Osteoblast (primary cell): ENCODE results near the gene ASTE1. TPM values are rescaled to one million over a fixed set of nuclear protein-coding genes. Genes with fewer than 3 reads are reported as not detected.

Experiments
- DNase-seq: peaks from one replicate; pipeline ENCODE4 v3.0.0; 2011; ENCODE audit warnings: low spot score, mixed read lengths; ENCODE audit not compliant: insufficient read length; ENCODE audit errors: missing footprints
- H2AFZ ChIP-seq: 2 replicates; pipeline ENCODE4 v1.6.0; 2011; ENCODE audit warnings: mild to moderate bottlenecking, low read length
- H3K27ac ChIP-seq: 2 replicates; pipeline ENCODE4 v1.5.1; 2011; ENCODE audit warnings: mild to moderate bottlenecking, low read depth, low read length, moderate library complexity
- H3K27me3 ChIP-seq: 2 replicates; pipeline ENCODE4 v1.6.0; 2012; ENCODE audit warnings: mild to moderate bottlenecking, control low read depth, inconsistent platforms, low read length, moderate library complexity; ENCODE audit not compliant: insufficient read depth
- H3K36me3 ChIP-seq: 2 replicates; pipeline ENCODE4 v1.5.1; 2011; ENCODE audit warnings: mild to moderate bottlenecking, low read length, control low read depth, moderate library complexity; ENCODE audit not compliant: insufficient read depth
- H3K4me1 ChIP-seq: 2 replicates; pipeline ENCODE4 v1.5.1; 2011; ENCODE audit warnings: mild to moderate bottlenecking, low read length, control low read depth, moderate library complexity; ENCODE audit not compliant: insufficient read depth
- H3K4me2 ChIP-seq: 2 replicates; pipeline ENCODE4 v1.6.0; 2011; ENCODE audit warnings: mild to moderate bottlenecking, low read length; ENCODE audit not compliant: insufficient read depth
- H3K4me3 ChIP-seq: fragments of 200-600 bp; sonication (generic); 3 replicates; pipeline ENCODE4 v1.5.1; 2012; ENCODE audit warnings: mild to moderate bottlenecking, low read length, inconsistent platforms; ENCODE audit not compliant: insufficient read depth
- H3K79me2 ChIP-seq: 2 replicates; pipeline ENCODE4 v1.6.0; 2012; ENCODE audit warnings: mild to moderate bottlenecking, low read length, control low read depth, inconsistent platforms; ENCODE audit not compliant: insufficient read depth
- H3K9me3 ChIP-seq: 2 replicates; pipeline ENCODE4 v1.5.1; 2011; ENCODE audit warnings: low read depth, low read length, control low read depth
- H4K20me1 ChIP-seq: 2 replicates; pipeline ENCODE4 v1.6.0; 2012; ENCODE audit warnings: mild to moderate bottlenecking, low read length, control low read depth; ENCODE audit not compliant: insufficient read depth
- CTCF ChIP-seq: IDR thresholded peaks from 2 replicates; pipeline ENCODE4 v1.5.1; 2011; ENCODE audit warnings: mild to moderate bottlenecking, low read depth, low read length, moderate library complexity; ENCODE audit errors: extremely low read depth
- total RNA-seq: library from RNA; depleted of rRNA; stranded (reverse); fragments of >200 nt; gene quantifications from 2 replicates; pipeline ENCODE4 v1.2.3, GENCODE V29; 2012

The ASTE1 gene
- total RNA-seq, 1 donor: 9.8 TPM

- Histone ChIP-seq H4K20me1 (no peaks in the 10 kb centered on the region), H3K4me1 (peaks cover 23% of the 10 kb centered on the region), H3K27ac (no peak overlapping the region), H3K79me2 (peaks cover 3% of the 10 kb centered on the region), H3K27me3 (no peaks in the 10 kb centered on the region), H2AFZ (no peak overlapping the region), H3K9me3 (no peaks in the 10 kb centered on the region), H3K4me2 (no peak overlapping the region), H3K36me3 (peaks cover 18% of the 10 kb centered on the region), H3K4me3 (no peak overlapping the region)
- no peak for TF ChIP-seq CTCF
- no peak for DNase-seq
Measured at GRCh38 chr3:130971208-130971607, 55.4 kb downstream of the ASTE1 start.

- DNase-seq: no peak
- Histone ChIP-seq H3K27me3 (no peaks in the 10 kb centered on the region), H3K4me3 (no peak overlapping the region), H3K4me2 (no peak overlapping the region), H2AFZ (no peak overlapping the region), H3K4me1 (peaks cover 25% of the 10 kb centered on the region), H3K9me3 (no peaks in the 10 kb centered on the region), H3K79me2 (peaks cover 6% of the 10 kb centered on the region), H3K27ac (no peak overlapping the region), H3K36me3 (peaks cover 26% of the 10 kb centered on the region), H4K20me1 (no peaks in the 10 kb centered on the region)
- TF ChIP-seq CTCF: no peak
Measured at GRCh38 chr3:130969621-130970020, 57.0 kb downstream of the ASTE1 start.

- no peak for TF ChIP-seq CTCF
- no peak overlapping the region for H3K4me3 ChIP-seq
- peaks cover 37% of the 10 kb centered on the region for H3K4me1 ChIP-seq
- peaks cover 6% of the 10 kb centered on the region for H3K79me2 ChIP-seq
- peaks cover 28% of the 10 kb centered on the region for H3K36me3 ChIP-seq
- H3K27me3 ChIP-seq: no peaks in the 10 kb centered on the region
- H2AFZ ChIP-seq: no peak overlapping the region
- peak overlapping the region; percentile 35 for H3K27ac ChIP-seq
- H3K9me3 ChIP-seq: no peaks in the 10 kb centered on the region
- no peaks in the 10 kb centered on the region for H4K20me1 ChIP-seq
- no peak for DNase-seq
- H3K4me2 ChIP-seq: peak overlapping the region; percentile 10
Measured at GRCh38 chr3:130968221-130968620, 58.4 kb downstream of the ASTE1 start.

- no peak overlapping the region for H3K4me2 ChIP-seq
- peak overlapping the region; percentile 35 for H3K27ac ChIP-seq
- no peak overlapping the region for H3K4me3 ChIP-seq
- DNase-seq: no peak
- H2AFZ ChIP-seq: no peak overlapping the region
- no peak for TF ChIP-seq CTCF
- peaks cover 6% of the 10 kb centered on the region for H3K79me2 ChIP-seq
- no peaks in the 10 kb centered on the region for H4K20me1 ChIP-seq
- H3K4me1 ChIP-seq: peaks cover 40% of the 10 kb centered on the region
- H3K36me3 ChIP-seq: peaks cover 28% of the 10 kb centered on the region
- no peaks in the 10 kb centered on the region for H3K9me3 ChIP-seq
- H3K27me3 ChIP-seq: no peaks in the 10 kb centered on the region
Measured at GRCh38 chr3:130967281-130967680, 59.3 kb downstream of the ASTE1 start.
